ENCODE measurements around the gene MRPL1.

Gene MRPL1

DNA sequence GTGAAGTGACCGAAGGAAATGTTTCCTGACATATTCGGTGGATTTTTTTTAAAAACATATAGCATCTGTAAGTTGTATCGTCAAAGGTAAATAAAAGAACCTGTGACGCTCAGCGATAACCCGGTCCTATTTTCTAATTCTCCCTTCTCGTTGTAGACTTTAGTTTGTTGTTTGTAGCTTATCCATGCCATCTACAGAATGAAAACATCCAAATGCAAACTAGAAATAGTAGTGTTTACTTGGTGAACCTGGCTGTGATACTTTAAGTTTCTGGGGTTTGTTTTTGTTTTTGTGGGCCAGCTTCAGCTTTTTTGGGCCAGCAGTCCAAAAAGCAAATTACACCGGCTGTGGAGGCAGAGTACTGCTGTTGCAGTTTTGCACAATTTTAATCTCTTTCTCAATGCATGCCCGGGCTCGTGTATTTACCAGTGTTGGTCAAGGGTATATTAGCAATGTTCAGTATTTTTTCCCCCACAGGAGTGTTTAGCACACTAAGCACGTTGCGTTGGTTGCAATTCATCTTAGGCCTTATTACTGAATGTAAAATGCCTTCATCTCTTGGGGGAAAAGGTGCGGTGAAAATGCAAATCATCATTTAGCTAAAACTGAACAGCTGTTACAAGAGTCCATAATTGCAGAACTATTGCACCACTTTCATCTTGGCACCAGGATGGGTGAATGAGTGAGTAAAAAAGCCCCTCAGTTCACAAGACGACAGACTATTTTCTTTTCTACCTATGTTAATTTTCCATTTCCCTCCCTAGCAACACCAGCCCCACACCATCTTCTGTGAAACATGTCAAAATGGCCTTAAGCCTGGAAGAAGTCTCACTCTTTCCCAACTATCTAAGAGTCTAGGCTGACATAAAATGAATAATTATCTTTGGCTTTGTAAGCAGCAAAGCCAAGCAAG is 41.7 kb upstream of the MRPL1 start:
- peak overlapping the region; percentile 77 for H3K4me3 ChIP-seq (ENCODE audit: low read depth, low read length)
- no peaks in the 10 kb centered on the region for H3K36me3 ChIP-seq (ENCODE audit: control insufficient read depth in 1 of 2, insufficient read depth in 2 of 2, low read length in 2 of 2)
- peaks cover 17% of the 10 kb centered on the region for H3K79me1 ChIP-seq (ENCODE audit: low read length)
- H4K8ac ChIP-seq (ENCODE audit: low read depth, low read length), result no peak overlapping the region
- peaks cover 0 to 5% of the 10 kb centered on the region in 2 experiments for H3K4me1 ChIP-seq (ENCODE audit: control insufficient read depth in 1 of 2, insufficient read depth in 2 of 2, low read length in 2 of 2)
- H3K4ac ChIP-seq (ENCODE audit: low read depth, low read length), result no peak overlapping the region
- H2BK12ac ChIP-seq (ENCODE audit: low read length), result no peak overlapping the region
- H3K4me2 ChIP-seq (ENCODE audit: low read length), result peak overlapping the region; percentile 66
- no peak overlapping the region for H3K23ac ChIP-seq (ENCODE audit: low read length)
- H2AK5ac ChIP-seq (ENCODE audit: low read length), result no peak overlapping the region
- peaks cover 8% of the 10 kb centered on the region for H3K79me2 ChIP-seq (ENCODE audit: control insufficient read depth, insufficient read depth, low read length, poor library complexity)
- H3K9ac ChIP-seq (ENCODE audit: low read length), result peak overlapping the region; percentile 68
- no peak overlapping the region for H2BK120ac ChIP-seq (ENCODE audit: insufficient read depth, low read length, poor library complexity)
- H3K9me3 ChIP-seq (ENCODE audit: insufficient read depth, low read depth, low read length), result no peaks in the 10 kb centered on the region
- no CpG with 5 or more reads among the region's 14 CpGs for WGBS (ENCODE audit: extremely low coverage, insufficient coverage, insufficient read length)
- H4K91ac ChIP-seq (ENCODE audit: low read depth, low read length), result no peak overlapping the region
- peak in 1 of 2 donors; percentile 11 for DNase-seq
- no peaks in the 10 kb centered on the region for H3K27me3 ChIP-seq (ENCODE audit: insufficient read depth, low read length)
- H2AFZ ChIP-seq (ENCODE audit: insufficient read depth, low read length, poor library complexity), result no peak overlapping the region
- no peak overlapping the region for H2BK5ac ChIP-seq (ENCODE audit: low read depth, low read length, poor library complexity)
- H3K18ac ChIP-seq (ENCODE audit: low read length), result no peak overlapping the region
- no peak overlapping the region for H3K14ac ChIP-seq (ENCODE audit: low read length)
- H4K12ac ChIP-seq (ENCODE audit: low read depth, low read length), result no peak overlapping the region
- peak overlapping the region; percentile 78 for H3K27ac ChIP-seq (ENCODE audit: low read depth, low read length)

DNA sequence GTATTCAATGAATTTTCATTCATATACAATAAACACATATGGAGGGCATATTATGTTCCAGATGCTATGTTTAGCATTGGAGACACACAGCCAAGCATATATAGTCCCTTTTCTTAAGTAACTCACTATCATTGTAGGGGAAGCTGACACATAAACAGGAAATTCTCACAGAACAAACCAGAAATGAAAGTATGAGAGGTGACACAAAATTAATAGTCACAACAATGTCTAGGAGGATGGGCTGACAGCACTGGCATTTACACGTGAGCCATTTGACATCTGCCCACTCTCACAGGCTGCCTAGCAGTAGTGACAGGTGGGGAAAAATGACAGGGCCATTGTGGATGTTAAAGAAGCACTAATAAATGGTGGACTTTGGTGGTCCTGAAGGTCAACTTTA is 40.9 kb upstream of the MRPL1 start:
- no peak overlapping the region for H2BK12ac ChIP-seq (ENCODE audit: low read length)
- H3K79me1 ChIP-seq (ENCODE audit: low read length), result peaks cover 17% of the 10 kb centered on the region
- H4K12ac ChIP-seq (ENCODE audit: low read depth, low read length), result no peak overlapping the region

DNA sequence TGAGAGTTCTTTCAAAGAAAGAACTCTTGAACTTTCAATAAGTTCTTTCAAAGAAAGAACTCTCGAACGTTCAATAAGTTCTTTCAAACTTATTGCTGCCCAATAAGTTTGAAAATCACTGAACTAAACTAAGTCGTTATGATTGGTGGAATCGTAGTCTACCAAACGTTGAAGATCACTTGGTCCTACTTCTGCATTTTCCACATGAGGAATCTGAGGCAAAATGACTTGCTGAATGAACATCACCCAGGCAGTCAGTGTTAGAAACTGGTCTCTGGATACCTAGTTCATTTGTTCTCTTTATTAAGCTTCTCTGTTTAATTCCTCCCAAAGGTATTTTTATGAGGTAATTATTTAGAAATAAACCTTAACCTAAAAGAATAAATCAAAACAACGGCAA is 36.4 kb upstream of the MRPL1 start:
- no peak overlapping the region for H3K9ac ChIP-seq (ENCODE audit: low read length)
- no peak overlapping the region for H3K14ac ChIP-seq (ENCODE audit: low read length)
- no CpG with 5 or more reads among the region's 6 CpGs for WGBS (ENCODE audit: extremely low coverage, insufficient coverage, insufficient read length)
- no peaks in the 10 kb centered on the region for H3K9me3 ChIP-seq (ENCODE audit: insufficient read depth, low read depth, low read length)
- no peak overlapping the region for H3K4me2 ChIP-seq (ENCODE audit: low read length)
- H3K4me1 ChIP-seq (ENCODE audit: control insufficient read depth in 1 of 2, insufficient read depth in 2 of 2, low read length in 2 of 2), result no peaks in the 10 kb centered on the region
- H3K79me2 ChIP-seq (ENCODE audit: control insufficient read depth, insufficient read depth, low read length, poor library complexity), result no peaks in the 10 kb centered on the region
- no peak overlapping the region for H3K4ac ChIP-seq (ENCODE audit: low read depth, low read length)
- no peak overlapping the region for H4K12ac ChIP-seq (ENCODE audit: low read depth, low read length)
- H3K79me1 ChIP-seq (ENCODE audit: low read length), result no peaks in the 10 kb centered on the region
- H3K27ac ChIP-seq (ENCODE audit: low read depth, low read length), result no peak overlapping the region
- no peak overlapping the region for H4K8ac ChIP-seq (ENCODE audit: low read depth, low read length)
- H4K91ac ChIP-seq (ENCODE audit: low read depth, low read length), result no peak overlapping the region
- no peaks in the 10 kb centered on the region for H3K36me3 ChIP-seq (ENCODE audit: control insufficient read depth in 1 of 2, insufficient read depth in 2 of 2, low read length in 2 of 2)
- no peak overlapping the region for H2BK120ac ChIP-seq (ENCODE audit: insufficient read depth, low read length, poor library complexity)
- no peak for DNase-seq
- H2BK5ac ChIP-seq (ENCODE audit: low read depth, low read length, poor library complexity), result no peak overlapping the region
- no peak overlapping the region for H3K18ac ChIP-seq (ENCODE audit: low read length)
- no peak overlapping the region for H2BK12ac ChIP-seq (ENCODE audit: low read length)
- no peaks in the 10 kb centered on the region for H3K27me3 ChIP-seq (ENCODE audit: insufficient read depth, low read length)
- H3K23ac ChIP-seq (ENCODE audit: low read length), result no peak overlapping the region
- no peak overlapping the region for H2AK5ac ChIP-seq (ENCODE audit: low read length)
- no peak overlapping the region for H3K4me3 ChIP-seq (ENCODE audit: low read depth, low read length)
- H2AFZ ChIP-seq (ENCODE audit: insufficient read depth, low read length, poor library complexity), result no peak overlapping the region

More for the DNA sequence above, 40.9 kb upstream of the MRPL1 start:
- no CpG with 5 or more reads among the region's 1 CpG for WGBS (ENCODE audit: extremely low coverage, insufficient coverage, insufficient read length)
- no peak overlapping the region for H3K14ac ChIP-seq (ENCODE audit: low read length)
- no peak overlapping the region for H3K4ac ChIP-seq (ENCODE audit: low read depth, low read length)
- H3K4me3 ChIP-seq (ENCODE audit: low read depth, low read length), result no peak overlapping the region
- no peaks in the 10 kb centered on the region for H3K36me3 ChIP-seq (ENCODE audit: control insufficient read depth in 1 of 2, insufficient read depth in 2 of 2, low read length in 2 of 2)
- H3K9me3 ChIP-seq (ENCODE audit: insufficient read depth, low read depth, low read length), result no peaks in the 10 kb centered on the region
- H2BK5ac ChIP-seq (ENCODE audit: low read depth, low read length, poor library complexity), result no peak overlapping the region
- H3K4me2 ChIP-seq (ENCODE audit: low read length), result no peak overlapping the region
- H2AFZ ChIP-seq (ENCODE audit: insufficient read depth, low read length, poor library complexity), result no peak overlapping the region
- H4K8ac ChIP-seq (ENCODE audit: low read depth, low read length), result no peak overlapping the region
- no peaks in the 10 kb centered on the region for H3K27me3 ChIP-seq (ENCODE audit: insufficient read depth, low read length)
- no peak overlapping the region for H2AK5ac ChIP-seq (ENCODE audit: low read length)
- no peak for DNase-seq
- no peak overlapping the region for H2BK120ac ChIP-seq (ENCODE audit: insufficient read depth, low read length, poor library complexity)
- H3K9ac ChIP-seq (ENCODE audit: low read length), result no peak overlapping the region
- H3K27ac ChIP-seq (ENCODE audit: low read depth, low read length), result no peak overlapping the region
- peaks cover 8% of the 10 kb centered on the region for H3K79me2 ChIP-seq (ENCODE audit: control insufficient read depth, insufficient read depth, low read length, poor library complexity)
- H3K23ac ChIP-seq (ENCODE audit: low read length), result peak overlapping the region; percentile 93
- peaks cover 0 to 5% of the 10 kb centered on the region in 2 experiments for H3K4me1 ChIP-seq (ENCODE audit: control insufficient read depth in 1 of 2, insufficient read depth in 2 of 2, low read length in 2 of 2)
- H3K18ac ChIP-seq (ENCODE audit: low read length), result no peak overlapping the region
- no peak overlapping the region for H4K91ac ChIP-seq (ENCODE audit: low read depth, low read length)

GRCh38 chr4:77827343-77827742 is 35.3 kb upstream of the MRPL1 start:
- Histone ChIP-seq H3K27me3 (ENCODE audit: insufficient read depth, low read length) (no peaks in the 10 kb centered on the region), H3K4me2 (ENCODE audit: low read length) (no peak overlapping the region), H2BK120ac (ENCODE audit: insufficient read depth, low read length, poor library complexity) (no peak overlapping the region), H4K91ac (ENCODE audit: low read depth, low read length) (no peak overlapping the region), H3K4me3 (ENCODE audit: low read depth, low read length) (no peak overlapping the region), H3K27ac (ENCODE audit: low read depth, low read length) (no peak overlapping the region), H3K36me3 (ENCODE audit: control insufficient read depth in 1 of 2, insufficient read depth in 2 of 2, low read length in 2 of 2) (no peaks in the 10 kb centered on the region), H4K12ac (ENCODE audit: low read depth, low read length) (no peak overlapping the region), H4K8ac (ENCODE audit: low read depth, low read length) (no peak overlapping the region), H3K14ac (ENCODE audit: low read length) (no peak overlapping the region), H2BK12ac (ENCODE audit: low read length) (no peak overlapping the region), H3K4me1 (ENCODE audit: control insufficient read depth in 1 of 2, insufficient read depth in 2 of 2, low read length in 2 of 2) (no peaks in the 10 kb centered on the region), H2BK5ac (ENCODE audit: low read depth, low read length, poor library complexity) (no peak overlapping the region), H3K23ac (ENCODE audit: low read length) (no peak overlapping the region), H3K4ac (ENCODE audit: low read depth, low read length) (no peak overlapping the region), H3K9ac (ENCODE audit: low read length) (no peak overlapping the region), H3K79me1 (ENCODE audit: low read length) (no peaks in the 10 kb centered on the region), H3K79me2 (ENCODE audit: control insufficient read depth, insufficient read depth, low read length, poor library complexity) (no peaks in the 10 kb centered on the region), H2AK5ac (ENCODE audit: low read length) (no peak overlapping the region), H3K9me3 (ENCODE audit: insufficient read depth, low read depth, low read length) (no peaks in the 10 kb centered on the region), H3K18ac (ENCODE audit: low read length) (no peak overlapping the region), H2AFZ (ENCODE audit: insufficient read depth, low read length, poor library complexity) (no peak overlapping the region)
- DNase-seq, result no peak
